DOHH2 (cell line): ENCODE results near the gene GALNT18.

Experiments used
- H3F3A ChIP-seq: fragments of 200-600 bp; sonication (generic), shearing (Covaris generic); 2 replicates; pipeline ENCODE4 v1.6.0; 2016; ENCODE audit warnings: antibody characterized with exemption, mild to moderate bottlenecking; ENCODE audit not compliant: control insufficient read depth, insufficient read depth
- H3K27ac ChIP-seq: fragments of 200-600 bp; sonication (generic); 2 replicates; pipeline ENCODE4 v1.5.1; 2014; ENCODE audit warnings: low read depth, mild to moderate bottlenecking, low read length, moderate library complexity
- H3K27me3 ChIP-seq: fragments of 200-600 bp; sonication (generic); 2 replicates; pipeline ENCODE4 v1.6.1; 2014; ENCODE audit warnings: mild to moderate bottlenecking, low read length, mixed read lengths; ENCODE audit not compliant: control insufficient read depth
- H3K36me3 ChIP-seq: fragments of 200-600 bp; sonication (generic); 2 replicates; pipeline ENCODE4 v1.6.1; 2014; ENCODE audit warnings: mild to moderate bottlenecking, low read length, moderate library complexity, mixed read lengths; ENCODE audit not compliant: control insufficient read depth
- H3K4me1 ChIP-seq: fragments of 200-600 bp; sonication (generic); 2 replicates; pipeline ENCODE4 v1.6.1; 2014; ENCODE audit warnings: mild to moderate bottlenecking, low read length, mixed read lengths; ENCODE audit not compliant: control insufficient read depth
- H3K4me2 ChIP-seq: fragments of 200-600 bp; sonication (generic); 2 replicates; pipeline ENCODE4 v1.6.0; 2014; ENCODE audit warnings: mild to moderate bottlenecking, low read length, moderate library complexity
- H3K4me3 ChIP-seq: fragments of 200-600 bp; sonication (generic); 2 replicates; pipeline ENCODE4 v1.5.1; 2014; ENCODE audit warnings: mild to moderate bottlenecking, low read length, mixed read lengths
- H3K79me2 ChIP-seq: fragments of 200-600 bp; sonication (generic); 2 replicates; pipeline ENCODE4 v1.6.1; 2014; ENCODE audit warnings: mild to moderate bottlenecking, low read length, mixed read lengths; ENCODE audit not compliant: control insufficient read depth
- H3K9me2 ChIP-seq: fragments of 200-600 bp; sonication (generic); replicated peaks from 2 replicates; pipeline ENCODE4 v1.6.1; 2014; ENCODE audit warnings: mild to moderate bottlenecking, low read length, mixed read lengths; ENCODE audit not compliant: control insufficient read depth
- H3K9me3 ChIP-seq: fragments of 200-600 bp; sonication (generic); 2 replicates; pipeline ENCODE4 v1.6.1; 2014; ENCODE audit warnings: antibody characterized with exemption, low read length, mixed read lengths; ENCODE audit not compliant: control insufficient read depth, insufficient read depth
- H4K20me1 ChIP-seq: fragments of 200-600 bp; sonication (generic); 2 replicates; pipeline ENCODE4 v1.6.0; 2014; ENCODE audit warnings: low read depth, mild to moderate bottlenecking, antibody characterized with exemption, low read length, moderate library complexity; ENCODE audit not compliant: control insufficient read depth, insufficient read depth
- CTCF ChIP-seq: fragments of 200-600 bp; sonication (generic); IDR thresholded peaks from one replicate; pipeline ENCODE4 v1.5.1; 2014; ENCODE audit warnings: antibody characterized with exemption, mild to moderate bottlenecking, low read depth, low read length; ENCODE audit not compliant: poor library complexity, severe bottlenecking
- EZH2phosphoT487 ChIP-seq: fragments of 200-600 bp; sonication (generic); IDR thresholded peaks from 2 replicates; pipeline ENCODE4 v1.6.1; 2017; ENCODE audit warnings: borderline replicate concordance, mild to moderate bottlenecking, antibody characterized with exemption, low read length, moderate library complexity, mixed read lengths

Gene GALNT18

GRCh38 chr11:11312738-11313137 lies 309.1 kb downstream of the GALNT18 start:
- no peaks in the 10 kb centered on the region for H3K4me1 ChIP-seq
- no peaks in the 10 kb centered on the region for H3K9me2 ChIP-seq
- no peaks in the 10 kb centered on the region for H4K20me1 ChIP-seq
- H3K36me3 ChIP-seq, result no peaks in the 10 kb centered on the region
- no peaks in the 10 kb centered on the region for H3F3A ChIP-seq
- TF ChIP-seq EZH2phosphoT487, result no peak
- TF ChIP-seq CTCF, result no peak
- H3K4me2 ChIP-seq, result no peak overlapping the region
- no peak overlapping the region for H3K27ac ChIP-seq
- no peaks in the 10 kb centered on the region for H3K9me3 ChIP-seq
- H3K4me3 ChIP-seq, result no peak overlapping the region
- H3K79me2 ChIP-seq, result no peaks in the 10 kb centered on the region
- no peaks in the 10 kb centered on the region for H3K27me3 ChIP-seq

- no peaks in the 10 kb centered on the region for H3K9me3 ChIP-seq
- H3K27me3 ChIP-seq, result no peaks in the 10 kb centered on the region
- no peaks in the 10 kb centered on the region for H4K20me1 ChIP-seq
- H3K36me3 ChIP-seq, result no peaks in the 10 kb centered on the region
- no peak overlapping the region for H3K27ac ChIP-seq
- H3K9me2 ChIP-seq, result no peaks in the 10 kb centered on the region
- H3K4me3 ChIP-seq, result no peak overlapping the region
- H3K4me1 ChIP-seq, result no peaks in the 10 kb centered on the region
- no peaks in the 10 kb centered on the region for H3K79me2 ChIP-seq
- H3K4me2 ChIP-seq, result no peak overlapping the region
- TF ChIP-seq EZH2phosphoT487 (no peak), CTCF (no peak)
- H3F3A ChIP-seq, result no peaks in the 10 kb centered on the region
Observed at GRCh38 chr11:11311169-11311568, 310.6 kb downstream of the GALNT18 start.

GRCh38 chr11:11309906-11310305 lies 311.9 kb downstream of the GALNT18 start:
- no peaks in the 10 kb centered on the region for H3F3A ChIP-seq
- H3K27ac ChIP-seq, result no peak overlapping the region
- no peaks in the 10 kb centered on the region for H3K79me2 ChIP-seq

More at GRCh38 chr11:11309906-11310305, 311.9 kb downstream of the GALNT18 start:
- TF ChIP-seq CTCF (no peak), EZH2phosphoT487 (no peak)
- Histone ChIP-seq H4K20me1 (no peaks in the 10 kb centered on the region), H3K27me3 (no peaks in the 10 kb centered on the region), H3K9me3 (no peaks in the 10 kb centered on the region), H3K4me1 (no peaks in the 10 kb centered on the region), H3K4me2 (no peak overlapping the region), H3K4me3 (no peak overlapping the region), H3K36me3 (no peaks in the 10 kb centered on the region), H3K9me2 (no peaks in the 10 kb centered on the region)
